Measurements from ENCODE around the gene NOP14.
"Not testable (repeated sequence)": the region's sequence is repeated elsewhere in the genome, so short reads cannot be mapped to it uniquely, and the experiment has no call there.

Gene NOP14

GRCh38 chr4:2963175-2963965, at the start of gene NOP14, which contains the start of gene GRK4:
TSS of gene NOP14 (minus strand) at chr4:2963406. CDS start at chr4:2963319, 87 bp downstream.
TSS of gene GRK4 (plus strand) at chr4:2963571. CDS start at chr4:2964071, 500 bp downstream.
- DNase-seq (ENCODE audit: low spot score): peak; percentile 97

- no peak for DNase-seq (ENCODE audit: low spot score)
These were observed 48.4 kb upstream of the NOP14 start for GRCh38 chr4:3011456-3012220.

- no peak for DNase-seq (ENCODE audit: low spot score)
These were observed 47.8 kb upstream of the NOP14 start for GRCh38 chr4:3010998-3011397.

GRCh38 chr4:3010577-3010976, 47.4 kb upstream of the NOP14 start:
- DNase-seq (ENCODE audit: low spot score): no peak

- DNase-seq (ENCODE audit: low spot score): no peak
These were observed 46.2 kb upstream of the NOP14 start for GRCh38 chr4:3009422-3009821.

GRCh38 chr4:3007724-3008123, 44.5 kb upstream of the NOP14 start:
- DNase-seq (ENCODE audit: low spot score): no peak

- no peak for DNase-seq (ENCODE audit: low spot score)
These were observed 33.2 kb upstream of the NOP14 start for GRCh38 chr4:2996415-2996814.

GRCh38 chr4:2995546-2996265, 32.5 kb upstream of the NOP14 start:
- DNase-seq (ENCODE audit: low spot score): no peak

- DNase-seq (ENCODE audit: low spot score): no peak
These were observed 31.7 kb upstream of the NOP14 start for GRCh38 chr4:2994917-2995316.

GRCh38 chr4:2991243-2991642, 28.0 kb upstream of the NOP14 start:
- DNase-seq (ENCODE audit: low spot score): no peak

GRCh38 chr4:2983715-2984114, 20.5 kb upstream of the NOP14 start:
- not testable (repeated sequence) for DNase-seq (ENCODE audit: low spot score)

GRCh38 chr4:2982012-2982411, 18.8 kb upstream of the NOP14 start:
- no peak for DNase-seq (ENCODE audit: low spot score)

- no peak for DNase-seq (ENCODE audit: low spot score)
These were observed 18.1 kb upstream of the NOP14 start for GRCh38 chr4:2981256-2981819.

GRCh38 chr4:2977211-2978088, 14.2 kb upstream of the NOP14 start:
- no peak for DNase-seq (ENCODE audit: low spot score)

GRCh38 chr4:2971275-2971674, 8.1 kb upstream of the NOP14 start:
- no peak for DNase-seq (ENCODE audit: low spot score)

GRCh38 chr4:2968381-2968780, 5.2 kb upstream of the NOP14 start:
- DNase-seq (ENCODE audit: low spot score): no peak

GRCh38 chr4:2965262-2965661, 2.1 kb upstream of the NOP14 start:
- DNase-seq (ENCODE audit: low spot score): no peak

GRCh38 chr4:2964706-2965258, 1.6 kb upstream of the NOP14 start:
- DNase-seq (ENCODE audit: low spot score): no peak

- DNase-seq (ENCODE audit: low spot score): no peak
These were observed 813 bp upstream of the NOP14 start for GRCh38 chr4:2963966-2964471.

GRCh38 chr4:2962614-2963174, 512 bp downstream of the NOP14 start:
- DNase-seq (ENCODE audit: low spot score): peak; percentile 80
